GM19351 (cell line): ENCODE data around the gene PAPSS1.
"Not testable (repeated sequence)": the region's sequence is repeated elsewhere in the genome, so short reads cannot be mapped to it uniquely, and the experiment has no call there.

Experiments used
- ATAC-seq: cut with Tn5 transposase; IDR thresholded peaks from one replicate; pipeline ENCODE4 v1.9.1; 2021; ENCODE audit warnings: mild to moderate bottlenecking, moderate library complexity; ENCODE audit not compliant: unreplicated experiment

The PAPSS1 gene

GRCh38 chr4:107691378-107691777 is 28.7 kb downstream of the PAPSS1 start:
- no peak for ATAC-seq

- ATAC-seq, result no peak
Observed at GRCh38 chr4:107689912-107690587, 30.0 kb downstream of the PAPSS1 start.

GRCh38 chr4:107688421-107688820 is 31.6 kb downstream of the PAPSS1 start:
- ATAC-seq, result no peak

GRCh38 chr4:107685740-107686139 is 34.3 kb downstream of the PAPSS1 start:
- ATAC-seq, result no peak

GRCh38 chr4:107683873-107684272 is 36.2 kb downstream of the PAPSS1 start:
- ATAC-seq, result no peak

- ATAC-seq, result no peak
Observed at GRCh38 chr4:107682306-107682705, 37.7 kb downstream of the PAPSS1 start.

GRCh38 chr4:107669068-107669467 is 51.0 kb downstream of the PAPSS1 start:
- ATAC-seq, result no peak

GRCh38 chr4:107666134-107666533 is 53.9 kb downstream of the PAPSS1 start:
- no peak for ATAC-seq

- ATAC-seq, result no peak
Observed at GRCh38 chr4:107665001-107665400, 55.0 kb downstream of the PAPSS1 start.

GRCh38 chr4:107658400-107659336 is 61.4 kb downstream of the PAPSS1 start:
- no peak for ATAC-seq

GRCh38 chr4:107655289-107655688 is 64.7 kb downstream of the PAPSS1 start:
- no peak for ATAC-seq

GRCh38 chr4:107654694-107655093 is 65.3 kb downstream of the PAPSS1 start:
- ATAC-seq, result no peak

GRCh38 chr4:107651408-107651807 is 68.6 kb downstream of the PAPSS1 start:
- not testable (repeated sequence) for ATAC-seq

- no peak for ATAC-seq
Observed at GRCh38 chr4:107650251-107650650, 69.8 kb downstream of the PAPSS1 start.

- no peak for ATAC-seq
Observed at GRCh38 chr4:107648178-107648991, 71.6 kb downstream of the PAPSS1 start.

- ATAC-seq, result no peak
Observed at GRCh38 chr4:107647591-107647990, 72.4 kb downstream of the PAPSS1 start.

- no peak for ATAC-seq
Observed at GRCh38 chr4:107645604-107646003, 74.4 kb downstream of the PAPSS1 start.

- no peak for ATAC-seq
Observed at GRCh38 chr4:107643021-107643420, 77.0 kb downstream of the PAPSS1 start.

- no peak for ATAC-seq
Observed at GRCh38 chr4:107640878-107641277, 79.2 kb downstream of the PAPSS1 start.

- no peak for ATAC-seq
Observed at GRCh38 chr4:107640197-107640596, 79.8 kb downstream of the PAPSS1 start.

- no peak for ATAC-seq
Observed at GRCh38 chr4:107635735-107636134, 84.3 kb downstream of the PAPSS1 start.
